HEK293 (cell line): ENCODE measurements around the gene CCL18.
"Not testable (repeated sequence)": the region's sequence is repeated elsewhere in the genome, so short reads cannot be mapped to it uniquely, and the experiment has no call there.

Experiments used
- CTCF ChIA-PET: fragments of 350-600 bp; formaldehyde crosslinking; extraction: SDS; loops from one replicate; lab custom pipeline; 2021; ENCODE audit warnings: antibody characterized with exemption; lab: Yijun Ruan, JAX
- POLR2A ChIA-PET: fragments of 300-600 bp; formaldehyde crosslinking; extraction: SDS; loops from one replicate; lab custom pipeline; 2020; ENCODE audit warnings: antibody characterized with exemption, inconsistent platforms; lab: Yijun Ruan, JAX
- H3K27ac ChIP-seq: fragments of 200-500 bp; sonication (Bioruptor generic); 2 replicates; pipeline ENCODE4 v1.5.1; 2014; ENCODE audit warnings: low read depth, low read length, control low read depth, inconsistent platforms; ENCODE audit errors: extremely low read depth
- H3K36me3 ChIP-seq, 2 experiments: fragments of 200-500 bp in 1 of 2; sonication (Bioruptor generic) in 1 of 2; 1 replicate in 1 of 2; 2 replicates in 1 of 2; pipeline ENCODE4 v1.5.1; 2014 to 2017; ENCODE audit warnings: inconsistent platforms in 2 of 2, low read length in 2 of 2; ENCODE audit not compliant: control insufficient read depth in 2 of 2, insufficient read depth in 1 of 2
- H3K4me1 ChIP-seq: fragments of 200-500 bp; sonication (Bioruptor generic); 2 replicates; pipeline ENCODE4 v1.5.1; 2014; ENCODE audit warnings: mild to moderate bottlenecking, low read length, inconsistent platforms; ENCODE audit not compliant: control insufficient read depth, insufficient read depth
- H3K4me3 ChIP-seq: 2 replicates; pipeline ENCODE4 v1.5.1; 2011; ENCODE audit warnings: low read depth, mild to moderate bottlenecking, control low read depth, low read length, moderate library complexity
- H3K9me3 ChIP-seq: fragments of 200-500 bp; sonication (Bioruptor generic); 2 replicates; pipeline ENCODE4 v1.5.1; 2014; ENCODE audit warnings: low read depth, low read length, inconsistent platforms; ENCODE audit not compliant: control insufficient read depth, insufficient read depth
- ZNF146 ChIP-seq: fragments of 450-650 bp; formaldehyde crosslinking; IDR thresholded peaks from 2 replicates; pipeline ENCODE4 v1.5.1; 2016; ENCODE audit warnings: missing biosample characterization, missing genetic modification characterization
- ZNF280D ChIP-seq: fragments of 450-650 bp; formaldehyde crosslinking; IDR thresholded peaks from 2 replicates; pipeline ENCODE4 v1.5.1; 2016; ENCODE audit warnings: missing biosample characterization, missing genetic modification characterization
- ZNF366 ChIP-seq: fragments of 450-650 bp; formaldehyde crosslinking; conservative IDR thresholded peaks from 2 replicates; pipeline ENCODE4 v1.5.1; 2016; ENCODE audit warnings: missing biosample characterization, missing genetic modification characterization
- ZNF513 ChIP-seq: fragments of 450-650 bp; IDR thresholded peaks from 2 replicates; pipeline ENCODE4 v1.5.1; 2018; ENCODE audit warnings: missing biosample characterization, missing genetic modification characterization
- ZNF571 ChIP-seq: fragments of 450-650 bp; formaldehyde crosslinking; IDR thresholded peaks from 2 replicates; pipeline ENCODE4 v1.5.0; 2017; ENCODE audit warnings: missing biosample characterization, missing genetic modification characterization
- ZXDB ChIP-seq: fragments of 450-650 bp; formaldehyde crosslinking; IDR thresholded peaks from 2 replicates; pipeline ENCODE4 v1.5.1; 2016; ENCODE audit warnings: missing biosample characterization, missing genetic modification characterization
- TF ChIP-seq, protein P1 (sequence below): fragments of 450-650 bp; formaldehyde crosslinking; IDR thresholded peaks from 2 replicates; pipeline ENCODE4 v1.5.1; 2016; ENCODE audit warnings: missing biosample characterization, missing genetic modification characterization
- TF ChIP-seq, protein P2 (sequence below): fragments of 450-650 bp; formaldehyde crosslinking; IDR thresholded peaks from 2 replicates; pipeline ENCODE4 v1.5.1; 2016; ENCODE audit warnings: missing biosample characterization, missing genetic modification characterization

CCL18 gene

DNA sequence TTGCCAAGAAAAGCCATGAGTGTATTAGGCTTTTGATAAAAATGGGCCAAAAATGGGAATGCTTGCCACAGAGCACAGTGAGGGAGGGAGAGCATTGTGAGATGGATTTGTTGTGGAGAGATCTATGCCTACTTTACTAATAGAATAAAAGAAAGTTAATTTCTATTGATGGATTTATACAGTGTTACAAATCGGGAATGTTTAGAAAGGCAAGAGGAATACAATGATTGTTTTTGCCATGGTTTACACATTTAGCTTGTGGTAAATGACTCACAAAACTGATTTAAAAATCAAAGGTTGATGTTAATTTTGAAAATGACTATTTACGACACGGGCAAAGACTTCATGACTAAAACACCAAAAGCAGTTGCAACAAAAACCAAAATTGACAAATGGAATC lies 56.1 kb downstream of the CCL18 start (continued):
- TF ChIP-seq, protein P1, sequence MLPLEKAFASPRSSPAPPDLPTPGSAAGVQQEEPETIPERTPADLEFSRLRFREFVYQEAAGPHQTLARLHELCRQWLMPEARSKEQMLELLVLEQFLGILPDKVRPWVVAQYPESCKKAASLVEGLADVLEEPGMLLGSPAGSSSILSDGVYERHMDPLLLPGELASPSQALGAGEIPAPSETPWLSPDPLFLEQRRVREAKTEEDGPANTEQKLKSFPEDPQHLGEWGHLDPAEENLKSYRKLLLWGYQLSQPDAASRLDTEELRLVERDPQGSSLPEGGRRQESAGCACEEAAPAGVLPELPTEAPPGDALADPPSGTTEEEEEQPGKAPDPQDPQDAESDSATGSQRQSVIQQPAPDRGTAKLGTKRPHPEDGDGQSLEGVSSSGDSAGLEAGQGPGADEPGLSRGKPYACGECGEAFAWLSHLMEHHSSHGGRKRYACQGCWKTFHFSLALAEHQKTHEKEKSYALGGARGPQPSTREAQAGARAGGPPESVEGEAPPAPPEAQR: no peak
- no peak for TF ChIP-seq ZNF366
- no peak for TF ChIP-seq ZNF513 (tag by site-specific recombination)
- TF ChIP-seq ZXDB (tag by site-specific recombination): no peak

- TF ChIP-seq ZNF280D (tag by site-specific recombination): peak; percentile 66; the same call in 1 of the 2 replicates
- TF ChIP-seq, protein P2, sequence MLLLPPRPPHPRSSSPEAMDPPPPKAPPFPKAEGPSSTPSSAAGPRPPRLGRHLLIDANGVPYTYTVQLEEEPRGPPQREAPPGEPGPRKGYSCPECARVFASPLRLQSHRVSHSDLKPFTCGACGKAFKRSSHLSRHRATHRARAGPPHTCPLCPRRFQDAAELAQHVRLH (tag by site-specific recombination): peak; percentile 69; the same call in 1 of the 2 replicates
- 0 out of 2 replicates have a peak, but pooled peaks have one; percentile 23 for TF ChIP-seq ZNF571 (tag by site-specific recombination)
- peak; percentile 99 for TF ChIP-seq ZNF146 (tag by site-specific recombination)
- POLR2A ChIA-PET: not testable (repeated sequence)
These were observed 57.0 kb downstream of the CCL18 start for GRCh38 chr17:36121099-36121498.

More at GRCh38 chr17:36121099-36121498, 57.0 kb downstream of the CCL18 start:
- H3K36me3 ChIP-seq, H3K4me3 ChIP-seq, H3K27ac ChIP-seq, H3K4me1 ChIP-seq, H3K9me3 ChIP-seq: not testable (repeated sequence)
- CTCF ChIA-PET: interaction anchor here (0.8 to 5.2 kb wide), 7 partner anchors 28 to 152 kb away, joined by 3 to 37 read pairs (median 4); no protein-coding TSS in a partner anchor
